HepG2 (cell line): ENCODE data around the gene COL27A1. TPM values are rescaled to one million over a fixed set of nuclear protein-coding genes. Genes with fewer than 3 reads are reported as not detected.
"Not testable (repeated sequence)": the region's sequence is repeated elsewhere in the genome, so short reads cannot be mapped to it uniquely, and the experiment has no call there.

Source experiments
- BCL6 ChIP-seq: IDR thresholded peaks from 2 replicates; pipeline ENCODE4 v1.6.1; 2016; ENCODE audit warnings: missing genetic modification reagents, missing compliant biosample characterization
- GATAD2A ChIP-seq: IDR thresholded peaks from 2 replicates; pipeline ENCODE4 v1.6.1; 2016
- HOXD1 ChIP-seq: sonication (generic); formaldehyde crosslinking; IDR thresholded peaks from 2 replicates; pipeline ENCODE4 v1.5.0; 2020; ENCODE audit warnings: missing genetic modification reagents
- LCORL ChIP-seq, 2 experiments: fragments of 450-650 bp in 1 of 2; sonication (generic) in 1 of 2; formaldehyde crosslinking in 1 of 2; IDR thresholded peaks; 2 replicates each; pipeline versions ENCODE4 v1.5.0 to v1.6.1; 2017 to 2020; ENCODE audit warnings: antibody characterized with exemption in 1 of 2, missing genetic modification reagents in 1 of 2
- MXD3 ChIP-seq: IDR thresholded peaks from 2 replicates; pipeline ENCODE4 v1.6.1; 2016; ENCODE audit warnings: mild to moderate bottlenecking, missing biosample characterization, missing genetic modification reagents
- NR2F6 ChIP-seq, 2 experiments: IDR thresholded peaks; 2 replicates each; pipeline ENCODE4 v1.6.1; 2016; ENCODE audit warnings: antibody characterized with exemption in 1 of 2, mild to moderate bottlenecking in 1 of 2
- PATZ1 ChIP-seq: sonication (generic); formaldehyde crosslinking; IDR thresholded peaks from 2 replicates; pipeline ENCODE4 v1.4.0; 2020; ENCODE audit warnings: missing genetic modification reagents
- TBX2 ChIP-seq: sonication (generic); formaldehyde crosslinking; IDR thresholded peaks from 2 replicates; pipeline ENCODE4 v1.5.0; 2020; ENCODE audit warnings: missing genetic modification reagents, mild to moderate bottlenecking, borderline replicate concordance
- TFDP2 ChIP-seq: sonication (generic); formaldehyde crosslinking; IDR thresholded peaks from 2 replicates; pipeline ENCODE4 v1.4.0; 2020; ENCODE audit warnings: missing genetic modification reagents
- ZBTB33 ChIP-seq: sonication (generic); formaldehyde crosslinking; IDR thresholded peaks from 2 replicates; pipeline ENCODE4 v1.4.0; 2020; ENCODE audit warnings: missing genetic modification reagents
- ZBTB7B ChIP-seq: sonication (generic); formaldehyde crosslinking; IDR thresholded peaks from 2 replicates; pipeline ENCODE4 v1.4.0; 2020; ENCODE audit warnings: missing genetic modification reagents
- ZGPAT ChIP-seq: IDR thresholded peaks from 2 replicates; pipeline ENCODE4 v1.6.1; 2016; ENCODE audit warnings: mild to moderate bottlenecking
- ZMYM2 ChIP-seq: sonication (generic); formaldehyde crosslinking; IDR thresholded peaks from 2 replicates; pipeline ENCODE4 v1.8.0; 2022; ENCODE audit warnings: mild to moderate bottlenecking, missing genetic modification reagents
- ZNF205 ChIP-seq: IDR thresholded peaks from 2 replicates; pipeline ENCODE4 v1.6.1; 2018; ENCODE audit warnings: missing biosample characterization, missing genetic modification reagents
- ZNF281 ChIP-seq: sonication (generic); formaldehyde crosslinking; IDR thresholded peaks from 2 replicates; pipeline ENCODE4 v1.4.0; 2020; ENCODE audit warnings: missing genetic modification reagents, borderline replicate concordance
- ZNF547 ChIP-seq: sonication (generic); formaldehyde crosslinking; IDR thresholded peaks from 2 replicates; pipeline ENCODE4 v1.5.1; 2020; ENCODE audit warnings: mild to moderate bottlenecking, missing genetic modification reagents
- ZNF775 ChIP-seq: sonication (generic); formaldehyde crosslinking; IDR thresholded peaks from 2 replicates; pipeline ENCODE4 v1.4.0; 2020; ENCODE audit warnings: missing genetic modification reagents, mild to moderate bottlenecking, moderate library complexity, borderline replicate concordance
- ZSCAN9 ChIP-seq: IDR thresholded peaks from 2 replicates; pipeline ENCODE4 v1.6.1; 2016; ENCODE audit warnings: borderline replicate concordance
- polyA plus RNA-seq, 8 experiments: library from polyadenylated mRNA; depleted of rRNA in 3 of 8; stranded (reverse) in 7 of 8; unstranded in 1 of 8; fragments of >200 nt; fragmentation: Illumina TruSeq in 4 of 8; extraction: Trizol in 4 of 8; gene quantifications; 2 replicates each; pipeline versions ENCODE4 v1.2.1 to v1.2.3, GENCODE V29; 2011 to 2016; ENCODE audit warnings: low read depth in 4 of 8, missing spikeins in 1 of 8, mixed read lengths in 1 of 8; ENCODE audit not compliant: insufficient read depth in 1 of 8
- total RNA-seq, 5 experiments: library from RNA; depleted of rRNA; stranded (reverse); fragments of >200 nt; fragmentation: Illumina TruSeq; extraction: Trizol; gene quantifications; 2 replicates each; pipeline ENCODE4 v1.2.3, GENCODE V29; 2016; ENCODE audit warnings: low read depth in 1 of 5

COL27A1 gene
- total and polyA plus RNA-seq, 2 of the 13 experiments (the other 11 are each of a cell fraction or from before 2014, with no cell fraction given) = 71.3 to 89.1 TPM

- TF ChIP-seq ZSCAN9 (CRISPR knock-in tag) (0 out of 2 replicates have a peak, but pooled peaks have one; percentile 57), ZNF281 (CRISPR knock-in tag) (0 out of 2 replicates have a peak, but pooled peaks have one; percentile 15), TFDP2 (CRISPR knock-in tag) (peak; percentile 50; the same call in 1 of the 2 replicates), ZGPAT (CRISPR knock-in tag) (0 out of 2 replicates have a peak, but pooled peaks have one; percentile 13), NR2F6 (CRISPR knock-in tag; IDR thresholded peaks at IDR 0.05) (peak; percentile 42; the same call in 1 of the 2 replicates), BCL6 (CRISPR knock-in tag) (peak; percentile 39; the same call in 1 of the 2 replicates), ZBTB33 (CRISPR knock-in tag) (peak; percentile 96), PATZ1 (CRISPR knock-in tag) (0 out of 2 replicates have a peak, but pooled peaks have one; percentile 19), ZBTB7B (peak; percentile 44; the same call in 1 of the 2 replicates), TBX2 (CRISPR knock-in tag) (peak; percentile 22; the same call in 1 of the 2 replicates), ZMYM2 (peak; percentile 90), GATAD2A (CRISPR knock-in tag) (0 out of 2 replicates have a peak, but pooled peaks have one; percentile 49), ZNF547 (0 out of 2 replicates have a peak, but pooled peaks have one; percentile 34), HOXD1 (CRISPR knock-in tag) (0 out of 2 replicates have a peak, but pooled peaks have one; percentile 23), MXD3 (0 out of 2 replicates have a peak, but pooled peaks have one; percentile 27), LCORL (IDR thresholded peaks at IDR 0.05) (peak; percentile 27; the same call in 1 of the 2 replicates), LCORL (CRISPR knock-in tag; IDR thresholded peaks at IDR 0.05) (peak; percentile 24; the same call in 1 of the 2 replicates), ZNF205 (CRISPR knock-in tag) (0 out of 2 replicates have a peak, but pooled peaks have one; percentile 52), ZNF775 (CRISPR knock-in tag) (peak; percentile 82; the same call in 1 of the 2 replicates)
- TF ChIP-seq NR2F6 (IDR thresholded peaks at IDR 0.05) = not testable (repeated sequence)
Measured at GRCh38 chr9:114328357-114328820, 173.1 kb downstream of the COL27A1 start (continued).
